ENCODE measurements around the gene TOR1AIP2.
"Not testable (repeated sequence)": the region's sequence is repeated elsewhere in the genome, so short reads cannot be mapped to it uniquely, and the experiment has no call there.

The TOR1AIP2 gene

GRCh38 chr1:179813626-179814545 is 63.7 kb downstream of the TOR1AIP2 start:
- intact Hi-C loops (cut with micrococcal nuclease), result no loop called here
- Mint-ChIP-seq H3K9me3 (no peaks in the 10 kb centered on the region), H3K36me3 (ENCODE audit: low read depth) (no peaks in the 10 kb centered on the region), H3K27ac (no peak overlapping the region), H3K4me3 (peak overlapping the region; percentile 21), H3K27me3 (peaks cover 45% of the 10 kb centered on the region), H3K4me1 (ENCODE audit: low read depth) (peaks cover 18% of the 10 kb centered on the region)

GRCh38 chr1:179812501-179813292 is 64.9 kb downstream of the TOR1AIP2 start:
- intact Hi-C loops (cut with micrococcal nuclease), result no loop called here
- Mint-ChIP-seq H3K27ac (no peak overlapping the region), H3K27me3 (peaks cover 45% of the 10 kb centered on the region), H3K4me1 (ENCODE audit: low read depth) (peaks cover 18% of the 10 kb centered on the region), H3K4me3 (no peak overlapping the region), H3K9me3 (no peaks in the 10 kb centered on the region), H3K36me3 (ENCODE audit: low read depth) (no peaks in the 10 kb centered on the region)

DNA sequence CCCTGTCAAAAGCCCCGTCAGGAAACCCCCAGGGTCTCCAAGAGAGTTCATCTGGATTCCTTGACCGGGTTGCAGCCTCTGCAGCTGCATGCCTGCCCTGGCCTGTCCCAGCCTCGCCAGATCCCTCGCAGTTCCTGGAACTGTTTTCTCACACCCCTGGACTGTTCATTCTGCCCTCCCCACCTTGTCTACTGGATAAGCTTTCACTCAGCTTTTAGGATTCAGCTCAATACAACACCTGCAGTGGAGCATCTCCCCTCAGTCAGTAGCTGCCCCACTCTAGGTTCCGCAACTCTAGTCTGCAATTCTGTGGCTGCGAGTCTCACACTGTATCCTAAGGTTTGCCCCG is 67.3 kb downstream of the TOR1AIP2 start:
- no peaks in the 10 kb centered on the region for H3K9me3 Mint-ChIP-seq
- peaks cover 13% of the 10 kb centered on the region for H3K4me1 Mint-ChIP-seq (ENCODE audit: low read depth)
- H3K27ac Mint-ChIP-seq, result no peak overlapping the region
- H3K4me3 Mint-ChIP-seq, result no peak overlapping the region
- intact Hi-C loops (cut with micrococcal nuclease), result loop anchor here (1.0 kb wide), 1 partner anchor 104 kb away; no protein-coding TSS in a partner anchor
- H3K36me3 Mint-ChIP-seq (ENCODE audit: low read depth), result no peaks in the 10 kb centered on the region
- peaks cover 27% of the 10 kb centered on the region for H3K27me3 Mint-ChIP-seq

DNA sequence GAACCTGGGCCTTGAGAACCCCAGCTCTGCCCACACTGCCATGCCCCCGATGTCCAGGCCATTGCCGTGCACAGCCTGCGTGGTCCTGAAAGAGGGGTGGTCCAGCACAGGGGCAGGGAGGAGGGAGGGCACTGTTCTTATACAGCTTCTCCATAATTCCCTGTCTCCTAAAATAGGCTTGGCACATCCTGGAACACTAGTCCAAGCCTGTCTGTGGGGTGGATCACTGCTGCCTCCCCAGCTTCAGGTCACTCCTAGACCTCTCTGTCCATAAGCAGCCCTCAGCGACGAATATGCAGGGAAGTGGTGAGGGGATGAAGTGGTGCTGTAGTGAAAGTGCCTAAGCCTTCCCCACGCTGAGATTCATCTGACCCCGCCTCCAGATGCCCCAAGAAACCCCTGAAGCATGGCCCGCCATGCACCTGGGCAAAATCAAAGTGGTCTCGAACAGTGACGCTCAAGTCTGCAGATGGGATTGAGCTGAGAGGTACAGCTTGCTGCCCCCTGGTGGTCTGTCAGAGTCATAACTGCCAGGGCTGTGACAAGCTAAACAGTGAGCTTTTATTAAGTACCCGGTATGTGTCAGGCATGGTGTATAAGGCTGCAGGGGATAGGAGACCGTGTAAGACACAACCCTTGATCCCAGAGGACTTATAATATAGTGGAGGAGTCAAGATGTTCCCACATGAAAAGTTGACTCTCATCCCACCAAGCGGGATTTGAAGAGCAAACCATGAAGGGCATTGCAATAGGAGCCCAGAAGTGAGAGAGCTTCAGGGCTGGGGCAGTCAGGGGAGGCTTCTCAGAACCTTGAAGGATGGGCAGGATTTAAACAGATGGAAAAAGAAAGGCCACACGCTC is 67.9 kb downstream of the TOR1AIP2 start:
- Mint-ChIP-seq H3K4me3 (no peak overlapping the region), H3K27ac (no peak overlapping the region), H3K27me3 (peaks cover 22% of the 10 kb centered on the region), H3K9me3 (no peaks in the 10 kb centered on the region), H3K4me1 (ENCODE audit: low read depth) (peaks cover 7% of the 10 kb centered on the region), H3K36me3 (ENCODE audit: low read depth) (no peaks in the 10 kb centered on the region)
- intact Hi-C loops (cut with micrococcal nuclease), result loop anchor here (1.0 kb wide), 1 partner anchor 103 kb away; no protein-coding TSS in a partner anchor

DNA sequence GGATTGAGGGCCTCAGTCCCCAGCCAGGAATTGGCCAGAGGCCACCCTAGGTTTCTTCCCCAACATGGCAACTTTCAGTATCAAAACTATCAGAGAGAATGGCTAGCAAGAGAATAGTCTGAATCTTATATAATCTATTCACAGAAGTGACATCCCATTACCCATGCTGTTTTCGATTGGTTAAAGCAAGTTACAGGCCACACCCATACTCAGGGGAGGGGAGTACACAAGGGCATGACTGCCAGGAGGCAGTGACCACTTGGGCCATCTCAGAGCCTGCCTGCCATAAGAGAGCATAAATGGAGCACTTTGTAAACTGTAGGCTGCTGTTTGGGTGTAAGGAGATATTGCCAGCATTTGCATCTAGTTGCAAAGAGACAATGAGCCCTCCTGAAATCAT is 69.1 kb downstream of the TOR1AIP2 start:
- no peaks in the 10 kb centered on the region for H3K9me3 Mint-ChIP-seq
- no peaks in the 10 kb centered on the region for H3K36me3 Mint-ChIP-seq (ENCODE audit: low read depth)
- no peak overlapping the region for H3K4me3 Mint-ChIP-seq
- H3K4me1 Mint-ChIP-seq (ENCODE audit: low read depth), result no peaks in the 10 kb centered on the region
- H3K27me3 Mint-ChIP-seq, result peaks cover 17% of the 10 kb centered on the region
- no peak overlapping the region for H3K27ac Mint-ChIP-seq
- intact Hi-C loops (cut with micrococcal nuclease), result no loop called here

DNA sequence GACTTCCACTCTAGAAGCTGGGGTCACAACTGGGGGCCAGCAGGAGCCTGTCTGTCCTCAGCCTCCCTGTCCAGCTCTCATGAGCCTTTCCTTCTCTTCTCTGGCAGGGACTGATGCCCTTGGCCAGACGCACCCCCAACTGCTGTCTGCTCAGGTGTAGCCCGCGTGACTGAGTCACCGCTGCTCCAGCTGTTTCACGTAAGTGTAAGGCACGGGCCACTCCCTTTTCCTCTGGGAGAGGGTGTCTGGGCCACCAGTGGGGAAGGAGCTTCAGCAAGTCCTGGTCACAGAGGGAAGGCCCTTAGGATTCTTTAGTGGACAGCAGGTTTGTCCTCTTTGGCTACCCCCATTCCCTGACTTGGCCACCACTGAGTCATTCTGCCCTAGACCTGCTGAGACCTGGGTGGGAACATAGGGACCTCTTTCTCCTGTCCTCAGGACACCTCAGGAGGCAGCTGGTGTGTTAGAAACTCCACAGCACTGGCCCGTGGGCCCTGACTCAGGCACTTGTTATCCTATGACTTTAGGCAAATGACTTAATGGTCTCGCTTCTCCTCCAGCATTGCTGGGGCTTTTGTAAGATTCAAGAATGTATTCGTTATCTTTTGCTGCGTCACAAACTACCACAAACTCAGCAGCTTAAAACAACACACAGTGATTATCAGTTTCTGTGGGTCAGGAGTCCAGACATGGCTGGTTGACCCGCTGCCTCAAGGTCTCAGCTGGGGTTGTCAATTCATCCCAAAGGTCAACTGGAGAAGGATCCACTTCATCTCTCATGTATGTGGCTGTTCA is 69.7 kb downstream of the TOR1AIP2 start:
- intact Hi-C loops (cut with micrococcal nuclease), result no loop called here
- Mint-ChIP-seq H3K27ac (no peak overlapping the region), H3K9me3 (no peaks in the 10 kb centered on the region), H3K36me3 (ENCODE audit: low read depth) (no peaks in the 10 kb centered on the region), H3K4me1 (ENCODE audit: low read depth) (no peaks in the 10 kb centered on the region), H3K4me3 (no peak overlapping the region), H3K27me3 (peaks cover 13% of the 10 kb centered on the region)

DNA sequence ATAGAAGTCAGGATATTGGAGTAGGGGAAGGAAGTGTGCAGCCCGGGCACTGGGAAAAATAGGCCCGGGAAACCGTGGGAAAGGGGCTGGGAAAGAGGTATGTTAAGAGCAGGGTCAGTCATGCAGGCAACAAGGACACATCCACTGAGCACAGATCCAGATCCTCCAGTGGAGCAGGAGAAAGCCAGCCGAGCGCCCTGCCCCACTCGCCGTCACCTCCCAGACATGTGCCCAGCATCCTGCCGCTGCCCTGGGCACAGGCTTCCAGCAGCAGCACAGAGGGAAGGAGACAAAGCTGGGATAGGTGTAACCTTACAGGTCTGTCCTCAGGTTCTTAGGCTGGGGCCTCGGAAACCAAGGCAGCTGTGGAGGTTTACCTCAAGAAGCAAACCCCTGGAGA is 70.3 kb downstream of the TOR1AIP2 start:
- intact Hi-C loops (cut with micrococcal nuclease), result no loop called here
- Mint-ChIP-seq H3K9me3 (no peaks in the 10 kb centered on the region), H3K36me3 (ENCODE audit: low read depth) (no peaks in the 10 kb centered on the region), H3K27me3 (peaks cover 10% of the 10 kb centered on the region), H3K4me1 (ENCODE audit: low read depth) (no peaks in the 10 kb centered on the region), H3K4me3 (no peak overlapping the region), H3K27ac (no peak overlapping the region)

GRCh38 chr1:179806333-179806732 is 71.3 kb downstream of the TOR1AIP2 start:
- no peak overlapping the region for H3K27ac Mint-ChIP-seq
- no peaks in the 10 kb centered on the region for H3K9me3 Mint-ChIP-seq
- H3K27me3 Mint-ChIP-seq, result peaks cover 6% of the 10 kb centered on the region
- H3K4me3 Mint-ChIP-seq, result no peak overlapping the region
- intact Hi-C loops (cut with micrococcal nuclease), result no loop called here
- H3K36me3 Mint-ChIP-seq (ENCODE audit: low read depth), result no peaks in the 10 kb centered on the region
- no peaks in the 10 kb centered on the region for H3K4me1 Mint-ChIP-seq (ENCODE audit: low read depth)

DNA sequence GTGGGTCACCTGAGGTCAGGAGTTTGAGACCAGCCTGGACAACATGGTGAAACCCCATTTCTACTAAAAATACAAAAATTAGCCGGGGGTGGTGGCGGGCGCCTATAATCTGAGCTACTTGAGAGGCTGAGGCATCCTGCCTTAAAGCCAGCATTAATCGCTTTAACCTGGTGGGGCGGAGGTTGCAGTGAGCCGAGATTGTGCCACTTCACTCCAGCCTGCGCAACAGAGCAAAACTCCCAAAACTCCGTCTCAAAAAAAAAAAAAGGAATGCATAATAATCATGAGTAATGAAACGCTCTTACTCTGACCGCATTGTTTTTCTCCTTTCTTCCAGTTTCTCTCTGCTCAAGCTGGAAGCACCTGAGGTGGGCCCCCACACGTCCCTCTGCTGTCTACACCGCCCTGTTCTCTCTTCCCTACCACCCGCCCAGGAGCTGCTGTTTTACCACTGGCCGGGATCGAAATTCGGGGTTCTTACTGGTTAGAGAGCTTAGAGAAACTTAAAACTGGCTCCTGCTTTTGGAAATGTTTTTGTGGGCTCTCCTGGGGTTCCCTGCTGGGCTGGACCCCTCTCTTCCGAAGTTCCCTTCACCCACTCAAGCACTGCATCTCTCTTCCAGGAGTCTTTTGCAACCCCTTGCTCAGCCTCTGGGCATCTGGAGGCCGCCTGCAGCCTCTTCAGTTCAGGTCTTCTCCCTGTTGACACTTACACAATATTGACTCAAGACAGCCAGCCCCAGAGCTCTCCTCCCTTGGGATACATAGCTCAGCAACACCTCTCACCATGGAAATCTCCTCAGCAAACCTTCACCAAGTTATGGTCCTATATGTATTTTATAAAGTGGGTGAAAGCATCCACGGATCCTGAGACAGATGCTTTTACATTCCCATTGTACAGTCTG is 72.1 kb downstream of the TOR1AIP2 start:
- H3K36me3 Mint-ChIP-seq (ENCODE audit: low read depth), result no peaks in the 10 kb centered on the region
- intact Hi-C loops (cut with micrococcal nuclease), result no loop called here
- peaks cover 4% of the 10 kb centered on the region for H3K27me3 Mint-ChIP-seq
- H3K27ac Mint-ChIP-seq, result no peak overlapping the region
- no peaks in the 10 kb centered on the region for H3K9me3 Mint-ChIP-seq
- H3K4me1 Mint-ChIP-seq (ENCODE audit: low read depth), result no peaks in the 10 kb centered on the region
- H3K4me3 Mint-ChIP-seq, result no peak overlapping the region

- H3K36me3 Mint-ChIP-seq (ENCODE audit: low read depth); intact Hi-C loops (cut with micrococcal nuclease); H3K4me3 Mint-ChIP-seq; H3K27me3 Mint-ChIP-seq; H3K4me1 Mint-ChIP-seq (ENCODE audit: low read depth); H3K27ac Mint-ChIP-seq; H3K9me3 Mint-ChIP-seq: not testable (repeated sequence)
These were observed 73.2 kb downstream of the TOR1AIP2 start for GRCh38 chr1:179804417-179804816.

- intact Hi-C loops (cut with micrococcal nuclease), result no loop called here
- H3K36me3 Mint-ChIP-seq (ENCODE audit: low read depth), result no peaks in the 10 kb centered on the region
- H3K4me3 Mint-ChIP-seq, result no peak overlapping the region
- H3K27ac Mint-ChIP-seq, result no peak overlapping the region
- H3K4me1 Mint-ChIP-seq (ENCODE audit: low read depth), result no peaks in the 10 kb centered on the region
- no peaks in the 10 kb centered on the region for H3K9me3 Mint-ChIP-seq
- peaks cover 2% of the 10 kb centered on the region for H3K27me3 Mint-ChIP-seq
These were observed 73.7 kb downstream of the TOR1AIP2 start for GRCh38 chr1:179803918-179804317.

DNA sequence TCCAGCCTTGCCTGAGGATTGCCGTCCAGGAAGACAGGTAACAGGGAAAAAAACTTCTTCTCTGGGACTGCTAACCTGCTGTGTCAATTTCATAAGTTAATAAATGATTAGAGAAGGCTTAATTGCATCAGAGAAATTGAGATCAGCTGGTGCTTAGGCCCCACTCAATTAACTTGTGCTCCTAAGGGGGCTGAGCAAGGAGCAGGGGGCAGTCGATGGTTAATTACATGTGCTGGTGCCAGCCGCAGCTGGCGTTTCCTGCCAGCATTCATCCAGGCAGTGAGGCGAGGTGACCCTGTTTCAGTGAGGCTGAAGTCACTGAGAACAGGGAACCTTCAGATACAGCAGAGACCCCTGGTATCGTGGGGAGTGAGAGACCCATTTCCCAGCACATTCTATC is 74.5 kb downstream of the TOR1AIP2 start:
- no peaks in the 10 kb centered on the region for H3K4me1 Mint-ChIP-seq (ENCODE audit: low read depth)
- no peak overlapping the region for H3K4me3 Mint-ChIP-seq
- intact Hi-C loops (cut with micrococcal nuclease), result no loop called here
- peaks cover 2% of the 10 kb centered on the region for H3K27me3 Mint-ChIP-seq
- H3K36me3 Mint-ChIP-seq (ENCODE audit: low read depth), result no peaks in the 10 kb centered on the region
- no peak overlapping the region for H3K27ac Mint-ChIP-seq
- H3K9me3 Mint-ChIP-seq, result no peaks in the 10 kb centered on the region
